Measurements from ENCODE around the gene RORC. TPM values are rescaled to one million over a fixed set of nuclear protein-coding genes. Genes with fewer than 3 reads are reported as not detected.

Gene RORC
- total RNA-seq, 1 experiment from 2014 or later, result 0.19 TPM

- H3K36me3 Mint-ChIP-seq (ENCODE audit: insufficient read depth, unreplicated experiment), result no peaks in the 10 kb centered on the region
- H3K9me3 Mint-ChIP-seq (ENCODE audit: low read depth, unreplicated experiment), result no peaks in the 10 kb centered on the region
- H3K4me1 Mint-ChIP-seq (ENCODE audit: low read depth, unreplicated experiment), result no peaks in the 10 kb centered on the region
- peaks cover 57% of the 10 kb centered on the region for H3K27me3 Mint-ChIP-seq (ENCODE audit: unreplicated experiment)
- no peak for DNase-seq
- H3K4me3 Mint-ChIP-seq (ENCODE audit: low read depth, unreplicated experiment), result no peak overlapping the region
- BruUV-seq (replicated peaks), result no TSS peak
- CTCF ChIA-PET, result interaction anchor here (0.9 kb wide), 1 partner anchor 11 kb away, joined by 3 read pairs; no protein-coding TSS in a partner anchor
- TF ChIP-seq, protein P1, sequence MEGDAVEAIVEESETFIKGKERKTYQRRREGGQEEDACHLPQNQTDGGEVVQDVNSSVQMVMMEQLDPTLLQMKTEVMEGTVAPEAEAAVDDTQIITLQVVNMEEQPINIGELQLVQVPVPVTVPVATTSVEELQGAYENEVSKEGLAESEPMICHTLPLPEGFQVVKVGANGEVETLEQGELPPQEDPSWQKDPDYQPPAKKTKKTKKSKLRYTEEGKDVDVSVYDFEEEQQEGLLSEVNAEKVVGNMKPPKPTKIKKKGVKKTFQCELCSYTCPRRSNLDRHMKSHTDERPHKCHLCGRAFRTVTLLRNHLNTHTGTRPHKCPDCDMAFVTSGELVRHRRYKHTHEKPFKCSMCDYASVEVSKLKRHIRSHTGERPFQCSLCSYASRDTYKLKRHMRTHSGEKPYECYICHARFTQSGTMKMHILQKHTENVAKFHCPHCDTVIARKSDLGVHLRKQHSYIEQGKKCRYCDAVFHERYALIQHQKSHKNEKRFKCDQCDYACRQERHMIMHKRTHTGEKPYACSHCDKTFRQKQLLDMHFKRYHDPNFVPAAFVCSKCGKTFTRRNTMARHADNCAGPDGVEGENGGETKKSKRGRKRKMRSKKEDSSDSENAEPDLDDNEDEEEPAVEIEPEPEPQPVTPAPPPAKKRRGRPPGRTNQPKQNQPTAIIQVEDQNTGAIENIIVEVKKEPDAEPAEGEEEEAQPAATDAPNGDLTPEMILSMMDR (IDR thresholded peaks at IDR 0.05; ENCODE audit: unreplicated experiment), result no peak
- intact Hi-C loops (cut with micrococcal nuclease; ENCODE audit: unreplicated experiment), result no loop called here
- H3K27ac Mint-ChIP-seq (ENCODE audit: unreplicated experiment), result no peak overlapping the region
Measured at GRCh38 chr1:151813271-151813977, 18.2 kb downstream of the RORC start.

DNA sequence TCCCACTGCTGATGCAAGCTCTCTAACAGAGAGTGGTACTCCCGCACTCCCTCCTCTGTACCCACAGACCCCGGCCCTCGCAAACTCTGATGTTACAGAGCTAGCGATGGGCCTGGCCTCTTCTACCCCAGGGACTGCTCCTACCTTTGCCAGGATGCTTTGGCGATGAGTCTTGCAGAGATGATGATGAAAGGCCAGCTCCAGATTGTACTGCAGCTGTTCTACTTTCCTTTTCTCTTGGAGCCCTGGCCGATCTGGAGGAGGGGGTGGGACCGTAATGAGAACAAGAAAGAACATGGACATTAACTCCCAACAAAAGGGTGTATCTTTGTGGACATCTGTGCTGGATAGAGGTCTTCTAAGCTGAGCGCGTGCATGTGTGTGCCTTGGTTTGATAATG, 20.4 kb downstream of the RORC start:
- TF ChIP-seq, protein P1 (IDR thresholded peaks at IDR 0.05; ENCODE audit: unreplicated experiment), result no peak
- no TSS peak for BruUV-seq (replicated peaks)
- no peaks in the 10 kb centered on the region for H3K9me3 Mint-ChIP-seq (ENCODE audit: low read depth, unreplicated experiment)
- no peak overlapping the region for H3K4me3 Mint-ChIP-seq (ENCODE audit: low read depth, unreplicated experiment)
- CTCF ChIA-PET, result interaction anchor here (1.1 to 1.4 kb wide), 2 partner anchors 9 to 26 kb away, joined by 3 read pairs; no protein-coding TSS in a partner anchor
- peaks cover 72% of the 10 kb centered on the region for H3K27me3 Mint-ChIP-seq (ENCODE audit: unreplicated experiment)
- DNase-seq, result no peak
- intact Hi-C loops (cut with micrococcal nuclease; ENCODE audit: unreplicated experiment), result no loop called here
- no peaks in the 10 kb centered on the region for H3K36me3 Mint-ChIP-seq (ENCODE audit: insufficient read depth, unreplicated experiment)
- no peaks in the 10 kb centered on the region for H3K4me1 Mint-ChIP-seq (ENCODE audit: low read depth, unreplicated experiment)
- no peak overlapping the region for H3K27ac Mint-ChIP-seq (ENCODE audit: unreplicated experiment)

GRCh38 chr1:151809985-151810556, 21.5 kb downstream of the RORC start:
- no TSS peak for BruUV-seq (replicated peaks)
- DNase-seq, result no peak
- H3K4me3 Mint-ChIP-seq (ENCODE audit: low read depth, unreplicated experiment), result no peak overlapping the region
- no peaks in the 10 kb centered on the region for H3K9me3 Mint-ChIP-seq (ENCODE audit: low read depth, unreplicated experiment)
- peaks cover 72% of the 10 kb centered on the region for H3K27me3 Mint-ChIP-seq (ENCODE audit: unreplicated experiment)
- H3K36me3 Mint-ChIP-seq (ENCODE audit: insufficient read depth, unreplicated experiment), result no peaks in the 10 kb centered on the region
- intact Hi-C loops (cut with micrococcal nuclease; ENCODE audit: unreplicated experiment), result no loop called here
- CTCF ChIA-PET, result interaction anchor here (0.6 to 0.7 kb wide), 2 partner anchors 12 to 36 kb away, joined by 3 to 5 read pairs; no protein-coding TSS in a partner anchor
- no peaks in the 10 kb centered on the region for H3K4me1 Mint-ChIP-seq (ENCODE audit: low read depth, unreplicated experiment)
- TF ChIP-seq, protein P1 (IDR thresholded peaks at IDR 0.05; ENCODE audit: unreplicated experiment), result no peak
- no peak overlapping the region for H3K27ac Mint-ChIP-seq (ENCODE audit: unreplicated experiment)

DNA sequence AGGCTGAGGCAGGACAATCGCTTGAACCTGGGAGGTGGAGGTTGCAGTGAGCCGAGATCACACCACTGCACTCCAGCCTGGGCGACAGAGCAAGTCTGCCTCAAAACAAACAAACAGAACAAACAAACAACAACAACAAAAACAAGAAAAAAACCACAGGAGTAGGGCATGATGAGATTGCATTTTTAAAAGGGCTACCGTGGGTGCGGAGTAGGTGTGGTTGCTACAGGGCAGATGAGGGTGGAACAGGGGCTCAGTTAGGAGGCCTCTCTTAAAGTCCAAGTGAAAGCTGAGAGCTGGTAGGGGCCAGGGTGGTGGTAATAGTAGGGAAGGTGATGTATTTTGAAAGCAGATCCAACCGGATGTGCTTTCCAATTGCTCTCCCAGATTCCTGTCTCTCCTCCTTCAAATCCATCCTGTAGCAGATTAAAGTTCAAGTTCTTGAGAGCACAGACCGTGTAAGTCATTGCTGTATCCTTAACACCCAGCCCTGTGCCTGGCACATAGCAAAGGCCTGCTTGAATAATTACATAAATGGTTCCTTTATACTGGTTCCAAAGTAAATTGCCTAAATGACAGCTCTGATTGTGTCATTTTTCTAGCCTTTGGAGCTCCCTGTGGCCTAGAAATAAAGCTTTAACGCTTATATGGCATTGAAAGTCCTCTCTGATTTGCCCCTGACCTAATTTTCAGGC, 22.2 kb downstream of the RORC start:
- Mint-ChIP-seq H3K4me1 (ENCODE audit: low read depth, unreplicated experiment) (no peaks in the 10 kb centered on the region), H3K27ac (ENCODE audit: unreplicated experiment) (no peak overlapping the region), H3K27me3 (ENCODE audit: unreplicated experiment) (peaks cover 73% of the 10 kb centered on the region), H3K9me3 (ENCODE audit: low read depth, unreplicated experiment) (no peaks in the 10 kb centered on the region), H3K4me3 (ENCODE audit: low read depth, unreplicated experiment) (no peak overlapping the region), H3K36me3 (ENCODE audit: insufficient read depth, unreplicated experiment) (no peaks in the 10 kb centered on the region)
- intact Hi-C loops (cut with micrococcal nuclease; ENCODE audit: unreplicated experiment), result no loop called here
- CTCF ChIA-PET, result interaction anchor here (0.7 kb wide), 1 partner anchor 12 kb away, joined by 3 read pairs; no protein-coding TSS in a partner anchor
- TF ChIP-seq, protein P1 (IDR thresholded peaks at IDR 0.05; ENCODE audit: unreplicated experiment), result no peak
- no TSS peak for BruUV-seq (replicated peaks)
- no peak for DNase-seq
